DMS153 treated with DMSO at 0.1 percent for 48 hours (cell line): ENCODE results near the gene MEPE.

Experiments
- DNase-seq: peaks from one replicate; lab custom pipeline; 2025; ENCODE audit not compliant: unreplicated experiment; lab: John Stamatoyannopoulos, UW

The MEPE gene, protein sequence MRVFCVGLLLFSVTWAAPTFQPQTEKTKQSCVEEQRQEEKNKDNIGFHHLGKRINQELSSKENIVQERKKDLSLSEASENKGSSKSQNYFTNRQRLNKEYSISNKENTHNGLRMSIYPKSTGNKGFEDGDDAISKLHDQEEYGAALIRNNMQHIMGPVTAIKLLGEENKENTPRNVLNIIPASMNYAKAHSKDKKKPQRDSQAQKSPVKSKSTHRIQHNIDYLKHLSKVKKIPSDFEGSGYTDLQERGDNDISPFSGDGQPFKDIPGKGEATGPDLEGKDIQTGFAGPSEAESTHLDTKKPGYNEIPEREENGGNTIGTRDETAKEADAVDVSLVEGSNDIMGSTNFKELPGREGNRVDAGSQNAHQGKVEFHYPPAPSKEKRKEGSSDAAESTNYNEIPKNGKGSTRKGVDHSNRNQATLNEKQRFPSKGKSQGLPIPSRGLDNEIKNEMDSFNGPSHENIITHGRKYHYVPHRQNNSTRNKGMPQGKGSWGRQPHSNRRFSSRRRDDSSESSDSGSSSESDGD

DNA sequence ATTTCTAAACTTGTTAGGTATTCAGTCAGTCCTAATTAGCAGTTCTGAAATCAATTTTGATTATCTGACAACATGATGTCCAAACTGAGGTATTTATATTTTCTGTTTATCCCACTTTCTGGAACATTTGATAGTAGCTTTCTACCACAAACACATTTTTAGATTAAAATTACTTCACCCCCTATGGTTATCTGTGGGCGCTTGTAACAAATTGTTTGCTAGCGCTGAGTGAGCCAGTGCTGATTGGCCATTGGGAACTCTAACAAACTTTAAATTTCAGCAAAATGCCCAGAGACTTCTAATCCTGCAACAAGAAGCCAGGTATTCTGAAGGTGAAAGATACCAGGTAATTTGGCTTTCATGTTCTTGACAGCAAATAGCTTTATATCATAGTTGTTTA lies at the start of gene MEPE:
Gene MEPE, plus strand, starts transcription at position 301 of the 400 bp plus-strand sequence. CDS start 1,746 bp downstream, outside the sequence.
- no peak for DNase-seq

DNA sequence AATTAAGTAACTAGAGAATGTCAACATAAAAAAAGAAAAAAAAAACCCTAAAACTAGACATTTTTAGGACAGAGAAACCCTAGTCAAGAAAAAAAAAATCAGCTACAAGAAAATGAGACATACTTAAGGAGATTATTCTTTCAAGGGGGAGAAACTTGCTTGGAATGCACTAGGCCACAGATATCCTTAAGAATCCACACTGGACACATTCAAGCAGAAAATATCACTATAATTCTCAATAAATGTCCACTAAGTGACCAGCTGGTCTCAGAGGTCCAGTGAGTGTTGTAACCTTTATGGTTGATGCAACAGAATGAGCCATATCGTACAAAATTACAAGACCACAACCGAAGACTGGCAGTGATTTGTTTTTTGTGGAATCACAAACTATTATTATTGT lies 49.0 kb upstream of the MEPE start:
- no peak for DNase-seq

DNA sequence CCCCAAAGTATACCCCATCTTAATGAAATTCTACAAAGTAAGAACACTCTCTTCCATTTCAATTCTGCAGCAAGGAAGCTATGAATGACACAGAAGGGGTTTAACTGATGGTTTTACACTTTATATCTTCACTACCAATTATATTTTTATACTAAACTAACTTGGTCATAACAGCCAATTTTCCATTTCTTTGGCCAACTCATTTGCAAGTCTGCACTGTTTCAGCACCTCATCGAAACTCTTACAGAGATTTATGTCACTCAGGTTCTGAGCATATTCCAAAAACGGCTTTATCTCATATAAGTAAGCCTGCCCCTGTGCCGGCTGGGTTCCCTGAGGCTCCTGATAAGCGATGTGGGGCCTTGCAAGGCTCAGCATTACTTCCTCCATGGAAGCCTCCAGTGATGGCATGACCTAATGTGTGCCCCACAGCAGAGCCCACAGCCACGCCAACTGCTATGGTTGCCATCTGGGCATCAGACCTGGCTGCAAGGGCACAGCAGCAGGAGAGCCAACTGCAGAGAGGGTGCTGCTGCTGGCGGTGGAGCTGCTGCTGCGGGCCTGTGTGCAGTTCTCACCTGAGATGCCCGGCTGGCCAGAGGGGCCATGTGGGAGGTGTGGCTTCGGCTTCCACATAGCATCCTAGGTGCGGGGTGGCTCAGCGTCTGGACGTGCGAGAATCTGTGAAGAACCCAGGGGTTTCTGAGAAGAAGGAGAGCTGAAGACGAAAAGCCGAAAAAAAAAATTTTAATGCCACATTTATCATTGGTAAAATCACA lies 46.8 kb upstream of the MEPE start:
- DNase-seq, result no peak

DNA sequence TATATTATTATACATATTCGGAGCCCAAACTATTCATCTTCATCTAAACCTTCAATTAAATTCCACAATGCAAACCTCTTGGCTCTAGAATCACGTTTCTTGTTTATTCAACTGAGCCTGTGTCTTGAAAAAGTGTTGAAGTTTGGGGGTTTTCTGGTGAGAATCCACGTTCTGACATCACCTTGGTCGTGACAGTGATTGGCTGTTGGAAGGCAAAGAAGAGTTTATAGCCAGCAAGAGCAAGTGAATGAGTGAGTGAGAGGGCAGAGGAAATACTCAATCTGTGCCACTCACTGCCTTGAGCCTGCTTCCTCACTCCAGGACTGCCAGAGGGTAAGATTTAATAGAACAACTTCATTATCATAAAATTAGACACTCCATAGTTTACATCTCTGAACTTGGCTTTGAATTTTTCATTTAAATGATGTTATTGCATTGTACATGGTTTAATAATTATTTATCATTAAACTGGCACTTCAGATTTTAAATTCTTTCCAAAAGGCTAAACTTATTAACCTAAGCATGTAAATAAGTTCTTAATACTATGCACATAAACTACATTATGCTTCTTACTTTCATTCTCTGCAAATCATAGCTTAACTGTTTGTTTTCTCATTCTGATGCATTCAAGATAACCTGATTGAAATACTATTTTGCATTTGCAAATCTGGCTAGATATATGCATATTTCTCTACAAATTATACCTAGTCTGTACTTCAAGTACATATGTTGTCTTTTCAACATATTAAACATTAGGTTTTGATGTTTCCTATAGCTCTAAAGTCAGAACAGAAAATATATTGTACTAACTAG lies 33.3 kb upstream of the MEPE start, which contains the start of gene IBSP:
Gene IBSP, plus strand, starts transcription at position 254 of the 813 bp plus-strand sequence. CDS start 2,808 bp downstream, outside the sequence.
- DNase-seq, result no peak

DNA sequence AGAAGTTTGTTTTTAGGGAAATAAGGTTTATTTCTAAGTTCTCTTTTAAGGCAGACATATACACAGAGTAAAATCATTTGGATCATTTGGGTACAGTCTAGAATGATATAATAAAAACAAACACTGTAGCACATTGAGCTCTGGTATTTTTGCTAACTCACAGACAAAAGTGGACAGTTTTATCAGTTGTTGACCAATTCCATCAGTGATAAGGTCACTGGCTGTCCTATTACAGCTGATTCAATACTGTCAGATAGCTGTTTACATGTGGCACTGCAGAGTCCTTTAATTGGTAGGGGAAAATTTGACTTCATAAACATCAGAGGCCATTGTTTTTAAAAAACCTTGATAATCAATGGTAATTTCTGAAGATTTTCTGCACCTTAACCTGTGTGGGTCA lies 29.9 kb upstream of the MEPE start:
- no peak for DNase-seq

DNA sequence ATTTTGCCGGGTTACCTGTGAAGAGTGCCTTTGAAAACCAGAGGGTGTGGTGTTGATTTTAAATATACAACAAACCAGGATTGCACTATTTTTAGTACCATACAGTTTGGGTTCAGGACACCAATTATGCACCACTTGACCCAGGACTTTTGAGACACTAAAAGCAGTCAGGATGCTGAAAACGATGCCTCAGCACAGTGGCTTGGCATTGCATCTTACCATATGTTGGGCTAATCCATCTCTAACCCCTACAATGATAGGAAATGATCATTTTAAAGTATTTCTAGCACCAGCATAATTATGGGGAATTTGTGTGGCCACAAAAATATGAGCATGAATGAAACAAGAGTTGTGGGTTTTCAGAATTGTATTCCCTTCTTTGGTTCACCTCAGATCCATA lies 29.3 kb upstream of the MEPE start:
- DNase-seq, result no peak

DNA sequence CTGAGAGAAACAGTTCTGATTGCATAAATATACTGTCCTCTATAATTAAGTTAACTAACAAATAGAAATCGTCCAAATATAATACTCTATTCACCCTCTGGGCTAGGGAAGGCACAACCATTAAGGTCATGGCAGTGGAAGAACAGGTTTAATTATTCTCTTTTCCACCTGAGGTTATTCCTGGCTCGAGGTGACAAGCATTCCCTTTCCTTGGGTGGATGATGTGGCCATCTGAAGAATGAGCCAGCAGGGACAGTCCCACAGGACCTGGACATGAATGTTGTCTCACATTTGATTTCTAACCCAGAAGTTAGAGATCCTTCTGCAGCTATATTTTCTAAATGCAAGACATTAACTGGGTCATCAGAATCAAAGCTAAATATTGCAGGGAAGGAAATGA lies 27.9 kb upstream of the MEPE start:
- no peak for DNase-seq

DNA sequence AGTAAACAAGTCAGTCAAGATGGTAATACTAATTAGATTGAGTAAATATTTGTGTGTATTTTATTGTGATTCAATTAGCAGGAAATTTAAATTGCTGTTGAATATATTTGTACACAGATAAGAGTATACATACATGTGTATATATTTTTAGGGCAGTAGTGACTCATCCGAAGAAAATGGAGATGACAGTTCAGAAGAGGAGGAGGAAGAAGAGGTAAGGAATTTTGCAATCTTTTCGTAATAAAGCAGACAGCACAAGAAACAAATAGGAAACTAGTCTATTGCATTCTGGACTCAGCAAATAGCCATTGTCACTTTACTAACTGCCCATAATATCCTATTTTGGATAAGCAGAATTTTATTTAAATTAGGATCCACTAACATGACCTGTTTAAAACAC lies 26.8 kb upstream of the MEPE start:
- DNase-seq, result no peak

DNA sequence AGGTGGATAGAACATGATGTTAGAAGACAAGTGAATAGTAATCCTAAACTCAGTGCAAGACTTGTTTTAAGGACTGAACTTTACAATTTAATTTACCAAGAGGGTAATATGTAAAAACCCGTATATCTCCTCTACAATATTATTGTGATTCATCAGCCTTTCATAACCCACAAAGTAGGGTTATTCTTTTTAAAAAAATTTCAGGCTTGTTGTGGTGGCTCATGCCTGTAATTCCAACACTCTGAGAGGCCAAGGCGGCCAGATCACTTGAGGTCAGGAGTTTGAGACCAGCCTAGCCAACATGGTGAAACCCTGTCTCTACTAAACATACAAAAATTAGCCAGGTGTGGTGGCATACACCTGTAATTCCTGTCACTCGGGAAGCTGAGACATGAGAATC lies 26.2 kb upstream of the MEPE start:
- no peak for DNase-seq

DNA sequence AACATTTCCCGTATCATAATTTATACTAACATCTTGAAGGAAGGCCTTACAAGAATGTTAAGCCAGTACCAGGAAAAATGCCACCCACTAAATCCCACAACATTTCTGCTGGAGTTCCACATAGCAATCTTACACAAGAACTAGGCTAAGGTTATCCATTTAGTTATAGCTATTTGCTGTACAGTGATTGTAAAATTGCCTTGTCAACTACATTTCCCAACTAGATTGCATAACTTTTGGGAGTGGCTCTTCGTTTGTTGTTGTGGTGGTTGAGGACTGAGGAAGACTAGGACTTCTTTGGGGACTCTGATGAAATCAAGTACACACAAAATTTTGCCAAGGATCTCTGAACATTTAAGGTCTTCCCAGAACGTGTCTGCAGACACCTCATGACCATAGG lies 25.4 kb upstream of the MEPE start:
- DNase-seq, result no peak

DNA sequence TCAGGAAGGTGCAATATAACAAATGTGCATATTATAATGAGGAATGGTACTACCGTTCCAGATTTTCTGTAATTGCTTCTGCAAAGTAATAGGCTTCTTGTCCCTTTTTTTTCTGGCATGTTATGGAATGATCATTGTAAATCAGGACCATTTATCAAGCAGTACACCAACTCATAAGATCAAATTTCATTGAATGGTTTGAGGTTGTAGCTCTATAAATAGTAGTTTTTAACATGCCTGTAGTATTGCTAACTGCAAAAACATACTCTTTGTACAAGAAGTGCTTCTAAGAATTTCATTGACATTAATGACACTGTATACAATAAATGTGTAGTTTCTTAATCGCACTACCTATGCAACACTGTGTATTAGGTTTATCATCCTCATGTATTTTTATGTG lies 20.8 kb upstream of the MEPE start:
- no peak for DNase-seq

DNA sequence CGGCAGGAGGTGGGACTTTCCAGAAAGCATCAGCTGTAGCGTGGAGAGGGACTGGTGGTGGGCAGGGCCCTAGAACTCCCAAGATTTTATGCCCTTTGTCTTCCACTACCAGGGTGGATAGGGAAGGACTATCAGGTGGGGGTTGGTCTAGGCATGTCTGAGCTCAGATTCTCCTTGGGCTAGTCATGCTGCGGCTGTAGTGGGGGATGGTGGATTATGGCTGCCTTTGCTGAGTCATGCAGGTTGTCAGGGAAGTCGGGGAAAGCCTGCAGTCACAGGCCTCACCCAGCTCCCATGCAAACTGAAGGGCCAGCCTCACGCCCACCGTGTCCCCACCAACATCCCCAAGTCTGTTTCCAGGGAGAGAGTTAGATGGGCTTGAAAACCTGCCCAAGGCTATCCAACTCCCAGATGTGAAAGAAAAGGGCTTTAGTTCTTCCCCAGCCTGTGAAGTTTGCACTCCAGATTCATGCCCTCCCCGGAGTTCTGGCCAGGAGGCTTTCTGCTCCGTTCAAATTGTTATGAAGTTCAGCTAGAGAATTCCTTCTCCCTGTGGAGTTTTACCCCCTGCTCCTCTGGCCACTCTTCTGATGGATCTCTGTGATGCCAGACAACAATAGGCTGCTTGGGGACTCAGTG lies 13.4 kb upstream of the MEPE start:
- DNase-seq, result no peak

DNA sequence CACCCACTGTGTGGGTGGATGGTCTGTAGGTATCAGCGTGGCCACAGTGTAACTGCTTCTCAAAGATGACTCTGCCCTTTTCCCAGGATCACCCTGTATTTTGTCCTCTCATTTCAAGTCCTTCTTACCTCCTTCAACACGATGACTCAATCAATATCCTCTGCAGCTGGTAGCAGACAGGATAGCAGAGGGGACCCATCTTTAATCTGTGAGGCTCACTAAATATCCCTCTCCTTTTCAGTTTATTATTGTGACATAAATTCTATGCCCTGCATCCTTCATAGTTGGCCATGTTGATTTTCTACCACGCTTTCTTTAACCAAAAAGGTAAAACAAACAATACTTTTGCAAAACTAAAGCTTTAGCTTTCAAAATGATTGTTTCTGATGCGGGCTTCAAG lies 9.6 kb upstream of the MEPE start:
- no peak for DNase-seq

DNA sequence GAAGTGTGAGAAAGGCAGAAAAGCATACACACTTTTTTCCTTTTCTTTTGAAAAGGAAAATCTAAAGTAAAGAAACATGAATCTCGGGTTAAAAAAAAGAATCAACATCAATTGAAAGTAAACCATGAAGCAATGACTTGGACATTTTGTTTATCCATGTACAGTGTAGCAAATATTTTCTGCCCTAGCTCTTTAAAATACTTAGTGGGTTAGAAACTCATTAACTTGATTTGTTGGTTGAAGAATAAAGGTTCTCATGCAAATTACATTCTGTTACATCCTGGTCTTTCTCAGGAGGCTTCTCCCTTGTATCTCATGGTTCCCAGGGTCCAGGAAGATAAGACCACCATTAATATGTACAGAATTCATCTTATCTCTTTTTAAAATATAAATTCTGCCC lies 9.0 kb upstream of the MEPE start:
- no peak for DNase-seq

DNA sequence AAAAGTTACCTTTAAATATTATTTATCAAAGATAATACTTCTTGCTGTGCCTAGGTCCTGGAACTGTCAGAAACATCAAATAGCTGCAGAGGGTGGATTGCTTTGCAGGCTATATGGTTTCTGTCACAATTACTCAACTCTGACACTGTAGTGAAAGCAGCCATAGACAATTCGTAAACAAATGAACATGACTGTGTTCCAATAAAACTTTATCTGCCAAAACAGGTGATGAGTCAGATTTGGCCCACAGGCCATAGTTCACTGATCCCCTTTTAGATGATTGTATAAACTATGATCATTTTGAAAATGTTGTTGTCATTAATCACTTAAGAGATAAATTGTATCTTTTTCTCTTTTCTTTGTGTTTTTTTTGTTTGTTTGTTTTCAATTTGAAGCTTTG lies 8.4 kb upstream of the MEPE start:
- no peak for DNase-seq

DNA sequence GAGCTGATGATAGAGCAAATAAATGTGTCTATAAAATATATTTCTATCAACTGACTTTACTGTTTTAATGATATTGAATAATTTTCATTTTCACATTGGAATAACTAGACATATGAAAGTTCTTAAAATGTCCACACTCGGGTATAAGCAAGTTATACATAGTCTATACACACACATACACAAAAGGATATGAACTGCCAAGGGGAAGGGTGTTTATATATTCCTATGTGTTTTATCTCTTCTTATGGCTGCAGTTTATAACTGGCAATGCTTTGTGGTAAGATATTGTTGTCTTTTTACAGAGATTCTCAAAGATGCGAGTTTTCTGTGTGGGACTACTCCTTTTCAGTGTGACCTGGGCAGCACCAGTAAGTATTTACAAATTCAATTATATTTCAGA lies 1.6 kb downstream of the MEPE start:
- DNase-seq, result no peak

DNA sequence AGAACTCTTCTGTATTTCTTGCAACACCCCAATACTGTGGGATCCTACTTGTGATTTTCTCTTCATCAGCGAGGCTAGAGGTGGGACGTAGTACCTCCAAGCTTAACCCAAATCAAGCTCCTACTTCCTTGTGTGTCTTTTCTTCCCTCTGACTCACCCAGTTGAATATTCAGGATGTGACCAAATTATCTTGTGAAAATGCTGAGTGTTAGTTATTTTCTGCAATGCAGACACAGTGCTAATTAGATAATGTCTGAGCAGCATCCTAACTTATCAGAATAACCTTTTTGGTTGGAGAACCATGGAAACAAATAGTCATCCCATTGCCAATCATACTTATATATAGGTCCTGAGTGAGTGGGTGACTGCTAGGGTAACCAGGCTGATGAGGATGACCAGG lies 2.4 kb downstream of the MEPE start:
- DNase-seq, result no peak

DNA sequence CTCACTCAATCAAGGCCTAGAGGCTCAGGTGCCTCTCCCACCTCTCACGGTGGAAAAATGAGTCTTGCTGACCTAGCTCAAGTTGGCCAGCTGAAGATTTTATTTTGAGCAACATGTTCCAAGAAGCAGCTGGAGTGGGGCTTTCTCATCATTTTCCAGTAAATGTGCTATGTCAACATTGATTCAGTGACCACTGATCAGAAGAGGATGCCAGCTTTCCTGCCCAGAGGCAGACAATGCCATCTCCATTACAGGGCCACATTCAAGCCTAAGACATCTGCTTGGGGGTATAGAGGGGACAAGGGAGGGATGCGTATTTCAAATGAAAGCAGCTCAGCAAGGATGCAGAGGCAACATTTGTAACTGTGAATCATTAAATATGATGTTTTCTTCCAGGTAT lies 3.0 kb downstream of the MEPE start:
- no peak for DNase-seq

DNA sequence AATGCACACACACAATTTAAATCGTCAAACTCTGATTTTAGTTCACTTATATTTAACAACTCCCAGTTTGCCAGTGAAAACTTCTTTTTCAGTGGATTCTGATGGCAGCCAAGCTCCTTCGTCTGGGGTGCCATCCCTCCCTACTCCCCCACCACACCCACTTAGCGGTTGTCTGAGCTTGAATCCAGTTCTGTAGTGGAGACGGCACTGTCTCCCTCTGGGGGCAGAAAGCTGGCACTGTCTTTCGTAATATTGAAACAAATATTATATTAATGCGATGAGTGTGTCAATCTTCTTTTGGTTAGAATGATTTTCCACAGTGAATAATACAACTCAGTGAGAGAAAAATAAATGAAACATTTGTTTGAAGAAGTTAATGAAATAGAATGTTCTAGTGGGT lies 5.4 kb downstream of the MEPE start:
- no peak for DNase-seq

DNA sequence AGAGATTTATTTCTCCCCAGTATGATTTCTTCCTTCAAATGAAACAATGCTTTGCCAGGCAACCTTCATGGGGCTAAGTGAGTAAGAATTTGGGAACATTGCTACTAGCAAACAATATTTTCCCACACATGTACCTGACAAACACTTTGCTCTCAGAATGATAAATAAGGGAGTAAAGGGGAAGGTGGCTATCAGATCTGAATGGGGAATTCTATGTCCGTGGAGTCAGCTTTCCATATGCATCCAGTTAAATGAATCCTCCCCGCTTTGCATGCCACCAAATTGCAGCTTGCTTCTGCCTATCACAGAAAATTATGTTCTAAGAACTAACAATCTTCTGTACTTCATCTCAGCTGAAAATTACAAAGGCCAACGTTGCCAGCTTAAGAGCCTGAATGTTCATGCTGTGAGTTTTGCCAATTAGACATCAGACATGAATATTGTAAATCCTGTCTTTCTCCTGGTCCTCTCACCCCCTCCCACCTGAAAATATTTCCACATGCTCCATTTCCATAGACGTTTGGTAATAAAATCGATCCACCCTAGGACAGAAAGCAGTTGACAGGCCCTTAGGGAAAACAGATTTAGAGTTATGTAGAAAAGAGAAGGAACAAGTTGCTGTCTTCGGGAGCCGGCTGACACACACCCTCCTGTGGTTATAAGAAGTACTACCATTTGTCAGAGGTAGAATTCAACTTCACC lies 6.3 kb downstream of the MEPE start:
- DNase-seq, result peak; percentile 15
